GM23248 (cell line): ENCODE measurements around the gene FOXJ2.

Experiments used
- EZH2 ChIP-seq: fragments of 200-600 bp; sonication (generic); IDR thresholded peaks from 2 replicates; pipeline ENCODE4 v1.6.1; 2018; ENCODE audit warnings: antibody characterized with exemption, mild to moderate bottlenecking; ENCODE audit not compliant: insufficient read depth, poor library complexity, severe bottlenecking
- EZH2phosphoT487 ChIP-seq: fragments of 200-600 bp; sonication (generic); IDR thresholded peaks from 2 replicates; pipeline ENCODE4 v1.6.1; 2018; ENCODE audit warnings: antibody characterized with exemption, moderate library complexity, mild to moderate bottlenecking, low read depth; ENCODE audit not compliant: insufficient read depth

- no peak for TF ChIP-seq EZH2phosphoT487
- TF ChIP-seq EZH2: no peak
Measured at GRCh38 chr12:8057839-8058238, 25.3 kb downstream of the FOXJ2 start.
